ENCODE results near the gene CRHBP.

CRHBP gene

GRCh38 chr5:77012601-77013000 lies 59.8 kb downstream of the CRHBP start:
- DNase-seq (ENCODE audit: extremely low read depth in 1 of 2, low read depth in 1 of 2): no peak

DNA sequence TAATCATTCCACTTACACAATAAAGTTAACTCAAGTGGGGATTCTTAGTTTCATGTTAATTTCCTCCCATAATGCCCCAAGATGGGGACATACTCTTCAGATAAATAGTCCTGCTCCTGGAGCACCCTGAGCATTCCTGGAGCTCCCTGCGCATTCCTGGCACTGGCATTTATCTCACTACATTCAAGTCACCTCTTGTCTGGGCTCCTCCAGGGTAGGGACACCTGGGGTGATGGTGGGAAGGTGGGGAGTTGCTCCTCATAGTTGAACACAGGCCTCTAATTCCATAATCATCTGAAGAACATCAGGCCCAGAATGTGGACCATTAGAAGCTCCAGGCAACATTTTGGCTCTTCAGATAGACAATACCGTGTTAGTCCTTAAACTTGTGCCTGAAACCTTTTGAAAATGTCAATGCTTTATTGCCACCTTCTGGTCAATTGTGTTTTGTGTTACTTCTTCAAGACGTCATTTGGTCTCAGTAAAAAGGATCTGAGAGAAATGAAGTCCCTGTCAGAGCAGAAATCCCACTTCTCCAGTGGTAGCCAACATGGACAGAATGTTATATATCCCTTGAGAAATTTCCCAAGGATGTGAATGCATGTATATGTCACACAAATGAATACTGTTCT lies 63.2 kb downstream of the CRHBP start:
- DNase-seq (ENCODE audit: extremely low read depth in 1 of 2, low read depth in 1 of 2): no peak

- DNase-seq (ENCODE audit: extremely low read depth in 1 of 2, low read depth in 1 of 2): no peak
These were observed 64.1 kb downstream of the CRHBP start for GRCh38 chr5:77016962-77017361.

- DNase-seq (ENCODE audit: extremely low read depth in 1 of 2, low read depth in 1 of 2): no peak
These were observed 64.8 kb downstream of the CRHBP start for GRCh38 chr5:77017668-77018067.
